Ishikawa (cell line): ENCODE measurements around the gene MRPL27.

Experiments
- CEBPB ChIP-seq: IDR thresholded peaks from 2 replicates; pipeline ENCODE4 v1.6.1; 2012
- CREB1 ChIP-seq: IDR thresholded peaks from 2 replicates; pipeline ENCODE4 v1.6.1; 2012; ENCODE audit warnings: low read depth
- EGR1 ChIP-seq: IDR thresholded peaks from 2 replicates; pipeline ENCODE4 v1.6.1; 2012
- EP300 ChIP-seq: IDR thresholded peaks from 2 replicates; pipeline ENCODE4 v1.6.1; 2012; ENCODE audit warnings: borderline replicate concordance
- FOXM1 ChIP-seq: IDR thresholded peaks from 2 replicates; pipeline ENCODE4 v1.6.1; 2012; ENCODE audit warnings: low read depth, borderline replicate concordance
- MAX ChIP-seq: IDR thresholded peaks from 2 replicates; pipeline ENCODE4 v1.6.1; 2012
- NFIC ChIP-seq: IDR thresholded peaks from 2 replicates; pipeline ENCODE4 v1.6.1; 2012
- RAD21 ChIP-seq: IDR thresholded peaks from 2 replicates; pipeline ENCODE4 v1.6.1; 2012; ENCODE audit warnings: low read depth
- TAF1 ChIP-seq: IDR thresholded peaks from 2 replicates; pipeline ENCODE4 v1.6.1; 2012; ENCODE audit warnings: low read depth, mild to moderate bottlenecking
- TCF12 ChIP-seq: IDR thresholded peaks from 2 replicates; pipeline ENCODE4 v1.6.1; 2012; ENCODE audit warnings: low read depth
- TEAD4 ChIP-seq: IDR thresholded peaks from 2 replicates; pipeline ENCODE4 v1.6.1; 2012
- USF1 ChIP-seq: IDR thresholded peaks from 2 replicates; pipeline ENCODE4 v1.6.1; 2012
- YY1 ChIP-seq: IDR thresholded peaks from 2 replicates; pipeline ENCODE4 v1.6.1; 2012; ENCODE audit warnings: low read depth
- ZBTB7A ChIP-seq: IDR thresholded peaks from 2 replicates; pipeline ENCODE4 v1.6.1; 2012; ENCODE audit warnings: low read depth
- TF ChIP-seq, protein P1 (sequence below): IDR thresholded peaks from 2 replicates; pipeline ENCODE4 v1.6.1; 2012; ENCODE audit warnings: low read depth, mild to moderate bottlenecking

MRPL27 gene

GRCh38 chr17:50375858-50376538 lies 3.0 kb upstream of the MRPL27 start:
- TF ChIP-seq CREB1 (no peak), RAD21 (no peak), NFIC (no peak), MAX (no peak), ZBTB7A (no peak), TAF1 (no peak), USF1 (no peak), EGR1 (no peak)
- TF ChIP-seq, protein P1, sequence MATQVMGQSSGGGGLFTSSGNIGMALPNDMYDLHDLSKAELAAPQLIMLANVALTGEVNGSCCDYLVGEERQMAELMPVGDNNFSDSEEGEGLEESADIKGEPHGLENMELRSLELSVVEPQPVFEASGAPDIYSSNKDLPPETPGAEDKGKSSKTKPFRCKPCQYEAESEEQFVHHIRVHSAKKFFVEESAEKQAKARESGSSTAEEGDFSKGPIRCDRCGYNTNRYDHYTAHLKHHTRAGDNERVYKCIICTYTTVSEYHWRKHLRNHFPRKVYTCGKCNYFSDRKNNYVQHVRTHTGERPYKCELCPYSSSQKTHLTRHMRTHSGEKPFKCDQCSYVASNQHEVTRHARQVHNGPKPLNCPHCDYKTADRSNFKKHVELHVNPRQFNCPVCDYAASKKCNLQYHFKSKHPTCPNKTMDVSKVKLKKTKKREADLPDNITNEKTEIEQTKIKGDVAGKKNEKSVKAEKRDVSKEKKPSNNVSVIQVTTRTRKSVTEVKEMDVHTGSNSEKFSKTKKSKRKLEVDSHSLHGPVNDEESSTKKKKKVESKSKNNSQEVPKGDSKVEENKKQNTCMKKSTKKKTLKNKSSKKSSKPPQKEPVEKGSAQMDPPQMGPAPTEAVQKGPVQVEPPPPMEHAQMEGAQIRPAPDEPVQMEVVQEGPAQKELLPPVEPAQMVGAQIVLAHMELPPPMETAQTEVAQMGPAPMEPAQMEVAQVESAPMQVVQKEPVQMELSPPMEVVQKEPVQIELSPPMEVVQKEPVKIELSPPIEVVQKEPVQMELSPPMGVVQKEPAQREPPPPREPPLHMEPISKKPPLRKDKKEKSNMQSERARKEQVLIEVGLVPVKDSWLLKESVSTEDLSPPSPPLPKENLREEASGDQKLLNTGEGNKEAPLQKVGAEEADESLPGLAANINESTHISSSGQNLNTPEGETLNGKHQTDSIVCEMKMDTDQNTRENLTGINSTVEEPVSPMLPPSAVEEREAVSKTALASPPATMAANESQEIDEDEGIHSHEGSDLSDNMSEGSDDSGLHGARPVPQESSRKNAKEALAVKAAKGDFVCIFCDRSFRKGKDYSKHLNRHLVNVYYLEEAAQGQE, result no peak

DNA sequence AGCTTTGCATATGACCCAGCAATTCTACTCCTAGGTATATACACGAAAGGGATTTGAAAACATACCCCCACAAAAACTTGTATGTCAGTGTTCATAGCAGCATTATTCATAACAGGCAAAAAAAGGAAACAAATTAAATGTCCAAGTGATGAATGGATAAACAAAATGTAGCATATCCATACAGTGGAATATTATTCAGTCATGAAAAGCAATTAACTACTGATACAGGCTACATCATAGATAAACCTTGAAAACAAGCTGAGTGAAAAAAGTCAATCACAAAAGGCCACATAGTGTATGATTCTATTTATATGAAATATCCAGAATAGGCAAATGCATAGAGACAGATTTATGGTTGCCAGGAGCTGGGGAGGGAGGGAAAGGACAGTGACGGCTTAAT lies 721 bp upstream of the MRPL27 start:
- TF ChIP-seq CEBPB (no peak), TAF1 (no peak), EP300 (no peak), EGR1 (no peak), USF1 (no peak), NFIC (no peak), TCF12 (no peak), YY1 (no peak), CREB1 (no peak), TEAD4 (no peak), RAD21 (no peak), ZBTB7A (no peak)
- TF ChIP-seq, protein P1, result no peak

GRCh38 chr17:50372222-50372757 lies 694 bp downstream of the MRPL27 start:
- TF ChIP-seq USF1 (no peak), NFIC (no peak), YY1 (no peak)

GRCh38 chr17:50371526-50371925 lies 1.5 kb downstream of the MRPL27 start:
- TF ChIP-seq MAX, result no peak
- no peak for TF ChIP-seq FOXM1
- TF ChIP-seq ZBTB7A, result no peak
- no peak for TF ChIP-seq EP300
- TF ChIP-seq, protein P1, result no peak
- no peak for TF ChIP-seq CREB1
- no peak for TF ChIP-seq EGR1
- TF ChIP-seq RAD21, result no peak
- TF ChIP-seq NFIC, result no peak
- no peak for TF ChIP-seq USF1
- TF ChIP-seq TCF12, result no peak
- no peak for TF ChIP-seq TEAD4
- no peak for TF ChIP-seq TAF1
- TF ChIP-seq CEBPB, result no peak
- no peak for TF ChIP-seq YY1
